Mesodermal cell (in vitro differentiated cells): ENCODE results near the gene NEURL2.

Source experiments
- H3K27ac ChIP-seq: 2 replicates; pipeline ENCODE4 v1.7.0; 2013; ENCODE audit warnings: mild to moderate bottlenecking, low read depth, low read length, moderate library complexity; ENCODE audit not compliant: severe bottlenecking
- H3K36me3 ChIP-seq: 2 replicates; pipeline ENCODE4 v1.7.1; 2013; ENCODE audit warnings: mild to moderate bottlenecking, low read length, moderate library complexity; ENCODE audit not compliant: control insufficient read depth, insufficient read depth
- H3K4me1 ChIP-seq: one replicate; pipeline ENCODE4 v1.7.1; 2013; ENCODE audit warnings: mild to moderate bottlenecking, low read length; ENCODE audit not compliant: insufficient read depth, control insufficient read depth, poor library complexity, severe bottlenecking
- H3K4me3 ChIP-seq: 2 replicates; pipeline ENCODE4 v1.7.0; 2013; ENCODE audit warnings: low read length, control low read depth, mild to moderate bottlenecking; ENCODE audit not compliant: insufficient read depth, poor library complexity, severe bottlenecking; ENCODE audit errors: extremely low read depth
- H3K9me3 ChIP-seq: 2 replicates; pipeline ENCODE4 v1.7.1; 2013; ENCODE audit warnings: mild to moderate bottlenecking, low read length, moderate library complexity; ENCODE audit not compliant: control insufficient read depth
- WGBS, 2 experiments: methylation state at CpG; one replicate each; pipeline ENCODE4 v1.1.5; 2013; ENCODE audit warnings: missing lambda C conversion rate in 2 of 2; ENCODE audit not compliant: insufficient coverage in 2 of 2; 5-methylcytosine and 5-hydroxymethylcytosine counted together

Gene NEURL2

DNA sequence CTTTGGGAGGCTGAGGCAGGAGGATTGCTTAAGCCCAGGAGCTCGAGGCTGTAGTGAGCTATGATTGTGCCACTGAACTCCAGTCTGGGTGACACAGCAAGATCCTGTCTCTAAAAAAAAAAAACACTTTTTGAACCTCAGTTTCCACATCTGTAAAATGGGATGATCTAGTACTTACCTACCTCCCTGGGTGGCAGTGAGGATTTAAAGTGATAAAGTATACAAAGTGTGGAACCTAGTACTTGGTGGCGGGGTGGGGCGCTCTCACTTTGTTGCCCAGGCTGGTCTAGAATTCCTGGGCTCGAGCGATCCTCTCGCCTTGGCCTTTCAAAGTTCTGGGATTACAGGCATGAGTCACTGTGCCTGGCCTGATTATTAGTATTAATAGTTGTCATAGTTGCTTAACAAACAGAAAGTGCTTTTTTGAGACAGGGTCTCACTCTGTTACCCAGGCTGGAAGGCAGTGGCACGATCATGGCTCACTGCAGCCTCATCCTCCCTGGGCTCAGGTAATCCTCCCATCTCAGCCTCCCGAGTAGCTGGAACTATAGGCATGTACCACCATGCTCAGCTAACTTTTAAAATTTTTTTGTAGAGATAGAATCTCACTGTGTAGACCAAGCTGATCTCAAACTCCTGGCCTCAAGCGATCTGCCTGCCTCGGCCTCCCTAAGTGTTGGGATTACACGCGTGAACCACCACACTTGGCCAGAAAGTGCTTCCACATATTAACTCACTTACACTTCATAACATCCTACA lies 27.9 kb upstream of the NEURL2 start:
- WGBS, 2 experiments, result 89 to 97% methylated on average over 9 to 10 of the region's 12 CpGs

DNA sequence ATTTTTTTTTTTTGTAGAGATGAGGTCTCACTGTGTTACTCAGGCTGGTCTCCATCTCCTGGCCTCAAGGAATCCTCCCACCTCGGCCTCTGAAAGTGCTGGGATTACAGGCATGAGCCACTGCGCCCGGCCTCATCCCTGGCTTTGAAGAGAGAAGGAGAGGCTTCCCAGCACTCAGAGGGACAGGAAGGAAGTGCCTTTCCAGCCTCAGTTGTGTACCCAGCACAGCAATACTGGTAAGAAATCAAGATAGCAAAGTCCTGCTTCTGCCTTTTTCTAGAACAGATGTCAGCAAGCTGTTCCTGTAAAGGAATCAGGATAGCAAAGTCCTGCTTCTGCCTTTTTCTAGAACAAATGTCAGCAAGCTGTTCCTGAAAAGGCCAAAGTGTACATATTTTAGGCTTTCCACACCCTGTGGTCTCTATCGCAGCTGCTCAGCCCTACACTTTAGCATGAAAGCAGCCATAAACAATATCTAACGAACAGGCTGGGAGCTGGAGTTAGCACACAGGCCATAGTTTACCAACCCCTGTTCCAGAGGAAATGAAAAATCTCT lies 27.3 kb upstream of the NEURL2 start:
- H3K9me3 ChIP-seq, result no peaks in the 10 kb centered on the region
- H3K4me1 ChIP-seq, result peaks cover 5% of the 10 kb centered on the region
- no peak overlapping the region for H3K27ac ChIP-seq
- H3K36me3 ChIP-seq, result no peaks in the 10 kb centered on the region
- 89 to 94% methylated on average over 4 to 5 of the region's 5 CpGs for WGBS, 2 experiments
- no peak overlapping the region for H3K4me3 ChIP-seq

More for the DNA sequence above, 27.9 kb upstream of the NEURL2 start:
- Histone ChIP-seq H3K4me1 (peaks cover 5% of the 10 kb centered on the region), H3K4me3 (no peak overlapping the region), H3K36me3 (no peaks in the 10 kb centered on the region), H3K27ac (no peak overlapping the region), H3K9me3 (no peaks in the 10 kb centered on the region)

DNA sequence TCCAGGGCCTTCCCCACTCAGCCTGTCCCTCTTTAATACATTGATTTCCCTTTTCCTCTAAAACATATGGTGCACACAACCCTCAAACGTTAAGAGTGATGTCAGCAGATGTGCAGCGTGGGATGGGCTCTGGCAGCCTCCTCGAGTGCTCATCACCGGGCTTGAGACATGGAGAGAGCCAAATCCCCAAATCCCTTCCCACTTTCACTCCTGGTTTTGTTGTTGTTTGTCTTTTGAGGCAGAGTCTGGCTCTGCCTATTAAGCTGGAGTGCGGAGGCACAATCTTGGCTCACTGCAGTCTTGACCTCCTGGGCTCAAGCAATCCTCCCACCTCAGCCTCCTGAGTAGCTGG lies 26.8 kb upstream of the NEURL2 start:
- no peak overlapping the region for H3K27ac ChIP-seq
- peaks cover 5% of the 10 kb centered on the region for H3K4me1 ChIP-seq
- H3K9me3 ChIP-seq, result no peaks in the 10 kb centered on the region
- H3K4me3 ChIP-seq, result no peak overlapping the region
- whole genome bisulfite sequencing, 2 experiments, result 90 to 100% methylated on average over 1 to 4 of the region's 5 CpGs
- no peaks in the 10 kb centered on the region for H3K36me3 ChIP-seq

DNA sequence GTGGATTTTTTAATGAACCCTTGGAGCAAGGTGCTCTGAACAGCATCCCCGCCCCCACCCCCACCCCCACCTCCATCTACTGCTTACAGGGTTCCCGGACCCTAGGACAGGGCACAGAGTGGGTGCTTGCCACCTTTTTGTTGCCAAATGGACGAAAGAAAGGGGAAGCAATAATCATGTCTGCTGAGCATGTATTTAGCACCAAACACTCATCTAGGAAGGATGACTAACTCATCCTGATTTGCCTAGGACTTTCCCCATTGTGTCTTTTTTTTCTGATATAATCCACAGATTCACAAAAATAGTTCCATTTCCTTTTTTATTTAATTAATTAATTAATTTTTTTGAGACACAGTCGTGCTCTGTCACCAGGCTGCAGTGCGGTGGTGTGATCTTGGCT lies 22.1 kb upstream of the NEURL2 start:
- no peaks in the 10 kb centered on the region for H3K4me1 ChIP-seq
- WGBS, 2 experiments, result 86 to 100% methylated on average over 1 to 3 of the region's 5 CpGs

DNA sequence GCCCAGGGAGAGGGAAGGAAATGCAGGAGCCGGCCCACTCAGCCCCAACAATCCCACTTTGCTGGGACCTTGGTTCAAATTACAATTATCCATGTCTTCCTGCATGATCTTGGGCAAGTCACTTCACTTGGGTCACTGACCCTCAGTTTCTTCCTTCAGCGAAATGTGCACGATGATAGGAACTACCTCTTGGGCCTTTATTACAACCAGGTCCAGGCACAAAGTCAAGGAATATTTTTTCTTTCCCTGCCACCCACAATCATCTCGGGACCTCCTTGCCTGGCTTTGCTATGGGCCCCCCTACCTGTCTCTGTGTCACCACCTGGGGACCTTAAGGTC lies 21.3 kb upstream of the NEURL2 start:
- peak overlapping the region; percentile 90 for H3K27ac ChIP-seq

More for the DNA sequence above, 22.1 kb upstream of the NEURL2 start:
- no peak overlapping the region for H3K27ac ChIP-seq
- H3K36me3 ChIP-seq, result peaks cover 19% of the 10 kb centered on the region
- H3K4me3 ChIP-seq, result no peak overlapping the region
- no peaks in the 10 kb centered on the region for H3K9me3 ChIP-seq

DNA sequence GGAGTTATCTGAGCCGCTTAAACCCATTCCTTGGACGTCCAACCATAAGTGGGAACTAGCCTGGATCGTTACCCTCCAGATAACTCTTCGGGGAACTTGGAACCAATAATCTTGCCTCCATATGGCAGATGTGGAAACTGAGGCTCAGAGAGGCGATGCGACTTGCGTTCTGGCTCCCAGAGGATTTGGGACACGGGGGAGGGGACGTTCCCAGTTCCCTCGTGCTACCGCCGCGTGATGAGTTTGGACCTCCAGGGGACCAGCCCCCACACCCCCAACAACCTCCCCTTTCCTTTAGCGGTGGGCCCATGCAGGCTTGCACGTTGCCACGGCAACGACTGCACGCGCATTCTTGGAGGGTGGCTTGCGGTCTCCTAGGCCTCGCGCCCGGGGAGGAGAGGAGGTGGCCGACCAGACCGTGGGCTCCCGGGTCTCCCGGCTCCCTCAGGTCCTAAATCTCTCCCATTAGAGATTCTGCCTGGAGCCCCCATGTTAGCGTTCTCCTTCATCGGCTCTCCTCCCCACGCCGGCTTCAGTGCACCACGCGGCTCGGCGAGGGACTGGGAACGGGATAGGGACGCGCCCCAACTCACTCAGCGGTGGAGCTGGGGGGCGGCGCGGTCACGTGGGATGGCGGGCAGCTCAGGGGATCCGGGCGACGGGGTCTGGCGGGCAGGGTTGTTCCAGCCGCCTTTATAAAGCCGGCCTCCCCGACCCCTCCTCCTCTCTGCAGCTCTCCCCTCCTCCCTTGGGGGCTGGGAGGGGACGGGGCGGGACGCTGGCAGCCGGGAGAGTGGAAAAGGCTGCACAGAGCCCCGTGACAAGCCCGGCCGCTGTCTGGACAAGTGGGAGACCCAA lies 20.7 kb upstream of the NEURL2 start, which contains the start of gene PLTP:
Gene PLTP (minus strand): TSS at position 670 of the 858 bp plus-strand sequence. CDS start 703 bp downstream, outside the sequence.
- Histone ChIP-seq H3K4me3 (peak within 1 kb of the TSS; percentile 54), H3K36me3 (peaks cover 32% of the 10 kb centered on the region), H3K4me1 (no peaks in the 10 kb centered on the region), H3K9me3 (no peaks in the 10 kb centered on the region), H3K27ac (peak within 1 kb of the TSS; percentile 90)
- WGBS, 2 experiments, result 0% methylated on average over 28 to 44 of the region's 58 CpGs

More for the DNA sequence above, 21.3 kb upstream of the NEURL2 start:
- Histone ChIP-seq H3K36me3 (peaks cover 27% of the 10 kb centered on the region), H3K4me3 (peak overlapping the region; percentile 54), H3K4me1 (no peaks in the 10 kb centered on the region), H3K9me3 (no peaks in the 10 kb centered on the region)
- 33 to 36% methylated on average over 2 to 4 of the region's 4 CpGs for WGBS, 2 experiments

DNA sequence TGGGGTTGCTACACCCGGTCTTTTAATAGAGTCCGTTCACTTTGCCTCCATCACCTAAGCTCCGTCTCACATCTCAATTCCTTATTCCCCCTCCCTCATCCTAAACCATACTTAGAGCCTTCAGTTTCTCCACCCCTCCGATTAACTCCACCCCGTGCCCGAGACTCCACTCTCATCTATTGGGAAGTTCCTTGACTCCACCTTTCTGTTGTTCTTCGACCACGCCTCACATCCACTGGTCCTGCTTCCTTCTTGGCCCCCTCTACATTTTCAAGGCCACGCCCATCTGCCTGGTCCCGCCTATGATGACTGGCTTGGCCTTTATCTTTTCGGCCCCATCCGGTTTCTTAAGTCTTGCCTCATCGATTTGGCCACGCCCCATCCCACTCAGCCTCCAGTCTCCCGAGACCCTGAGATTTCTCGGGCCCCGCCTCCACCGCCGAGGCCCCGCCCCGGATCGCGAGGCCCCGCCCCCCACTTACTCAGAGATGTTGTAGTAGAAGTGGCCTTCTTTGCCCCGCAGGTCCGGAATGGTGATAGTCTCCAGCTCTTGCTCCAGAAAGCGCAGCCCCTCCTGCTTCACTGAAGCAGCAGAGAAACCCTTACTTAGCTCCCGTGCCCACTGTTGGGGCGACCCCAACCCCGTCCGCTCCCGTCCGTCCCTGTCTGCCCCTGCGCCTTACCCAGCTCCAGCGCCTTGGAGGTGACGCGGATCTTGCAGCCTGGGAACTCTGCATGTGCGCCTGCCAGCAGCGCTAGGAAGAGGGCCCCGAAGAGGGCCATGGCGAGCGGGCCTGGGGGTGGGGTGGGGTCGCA lies 19.9 kb upstream of the NEURL2 start:
- H3K4me3 ChIP-seq, result peak overlapping the region; percentile 54
- H3K9me3 ChIP-seq, result no peaks in the 10 kb centered on the region
- whole genome bisulfite sequencing, 2 experiments, result 5% methylated on average over 31 to 35 of the region's 43 CpGs
- no peaks in the 10 kb centered on the region for H3K4me1 ChIP-seq
- H3K27ac ChIP-seq, result peak overlapping the region; percentile 90
- H3K36me3 ChIP-seq, result peaks cover 40% of the 10 kb centered on the region

DNA sequence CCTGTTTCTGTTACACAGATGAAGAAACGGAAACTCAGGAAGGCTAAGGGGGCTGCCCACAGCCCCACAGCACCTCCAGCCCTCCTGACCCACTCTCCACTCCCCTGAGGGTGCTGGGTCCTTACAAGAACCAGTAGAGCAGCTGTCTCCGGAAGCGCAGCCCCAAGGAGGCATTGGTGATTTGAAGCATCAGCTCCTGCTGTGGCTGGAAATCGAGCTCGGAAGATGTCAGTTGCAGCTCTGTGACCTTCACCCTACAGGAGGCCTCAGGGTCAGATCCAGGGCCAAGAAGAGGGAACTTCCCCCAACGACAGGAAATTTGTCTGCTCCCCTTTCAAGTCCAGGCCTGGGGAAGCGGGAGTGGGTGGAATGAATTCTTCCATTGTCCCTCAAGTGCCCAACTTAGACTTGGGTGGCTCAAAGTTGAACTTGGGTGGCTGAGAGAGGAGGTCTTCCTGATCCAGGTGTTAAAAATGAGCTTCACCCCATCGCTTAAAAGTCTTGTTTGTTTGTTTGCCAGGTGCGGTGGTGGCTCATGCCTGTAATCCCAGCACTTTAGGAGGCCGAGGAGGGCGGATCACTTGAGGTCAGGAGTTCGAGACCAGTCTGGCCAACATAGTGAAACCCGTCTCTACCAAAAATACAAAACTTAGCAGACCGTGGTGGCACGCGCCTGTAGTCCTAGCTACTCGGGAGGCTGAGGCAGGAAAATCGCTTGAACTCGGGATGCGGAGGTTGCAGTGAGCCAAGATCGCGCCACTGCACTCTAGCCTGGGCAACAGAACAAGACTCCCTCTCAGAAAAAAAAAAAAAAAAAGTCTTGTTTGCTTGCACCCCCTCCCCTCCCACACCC lies 19.0 kb upstream of the NEURL2 start:
- WGBS, 2 experiments, result 89 to 90% methylated on average over 13 to 19 of the region's 22 CpGs
- H3K27ac ChIP-seq, result no peak overlapping the region
- H3K9me3 ChIP-seq, result no peaks in the 10 kb centered on the region
- H3K36me3 ChIP-seq, result peaks cover 48% of the 10 kb centered on the region
- no peaks in the 10 kb centered on the region for H3K4me1 ChIP-seq
- H3K4me3 ChIP-seq, result no peak overlapping the region

DNA sequence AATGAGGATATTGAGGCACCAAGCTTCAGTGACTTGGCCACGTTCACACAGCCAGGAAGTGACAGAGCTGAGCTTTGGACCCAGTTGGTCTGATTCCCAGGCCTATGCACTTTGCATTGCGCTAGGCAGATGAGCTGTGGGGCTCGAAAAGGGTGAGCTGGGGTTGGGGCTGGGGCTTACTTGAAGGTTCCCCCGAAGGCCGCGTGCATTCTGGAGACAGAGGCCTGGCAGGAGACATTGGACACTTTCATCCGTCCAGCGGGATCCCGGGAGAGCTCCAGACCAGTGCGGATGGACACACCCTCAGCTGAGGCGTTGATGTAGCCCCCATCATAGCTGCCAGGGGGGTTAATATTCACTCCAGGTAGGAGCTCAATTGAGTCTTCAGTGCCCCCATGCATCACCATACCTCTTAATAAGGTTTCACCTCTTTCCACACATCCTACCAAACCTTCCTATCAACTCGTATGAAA lies 18.4 kb upstream of the NEURL2 start:
- H3K36me3 ChIP-seq, result peaks cover 55% of the 10 kb centered on the region
- WGBS, 2 experiments, result 94 to 95% methylated on average over 11 to 12 of the region's 12 CpGs
- no peak overlapping the region for H3K27ac ChIP-seq
- H3K4me1 ChIP-seq, result no peaks in the 10 kb centered on the region
- H3K4me3 ChIP-seq, result no peak overlapping the region
- no peaks in the 10 kb centered on the region for H3K9me3 ChIP-seq
